Measurements from ENCODE around the gene SLIT1.

Gene SLIT1

DNA sequence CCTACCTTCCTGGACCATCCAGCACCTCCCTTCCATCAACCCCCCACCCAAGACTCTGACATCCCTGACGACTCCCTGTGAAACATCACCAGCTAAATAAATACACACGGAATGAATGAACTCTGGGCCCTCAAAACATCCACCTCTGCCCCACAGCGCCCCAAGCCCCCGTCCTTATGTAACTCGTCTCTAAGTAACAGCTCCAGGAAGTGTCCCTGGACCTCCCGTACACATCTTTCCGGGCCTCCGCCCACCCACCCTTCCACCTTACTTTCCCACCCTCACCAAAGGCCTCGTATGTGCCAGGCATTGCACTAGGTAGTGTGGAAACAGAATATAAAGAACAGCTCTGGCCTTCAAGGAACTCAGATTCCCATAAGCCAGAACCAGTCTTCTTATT, 27.7 kb upstream of the SLIT1 start:
- no peak for DNase-seq (ENCODE audit: low spot score in 2 of 2)
- no peaks in the 10 kb centered on the region for H3K27me3 Mint-ChIP-seq
- H3K4me3 Mint-ChIP-seq, result no peak overlapping the region
- ATAC-seq (ENCODE audit: low read depth), result no peak
- H3K9me3 Mint-ChIP-seq, result no peaks in the 10 kb centered on the region
- H3K4me1 Mint-ChIP-seq, result peaks cover 3% of the 10 kb centered on the region
- H3K27ac Mint-ChIP-seq, result no peak overlapping the region
- H3K36me3 Mint-ChIP-seq, result no peaks in the 10 kb centered on the region

DNA sequence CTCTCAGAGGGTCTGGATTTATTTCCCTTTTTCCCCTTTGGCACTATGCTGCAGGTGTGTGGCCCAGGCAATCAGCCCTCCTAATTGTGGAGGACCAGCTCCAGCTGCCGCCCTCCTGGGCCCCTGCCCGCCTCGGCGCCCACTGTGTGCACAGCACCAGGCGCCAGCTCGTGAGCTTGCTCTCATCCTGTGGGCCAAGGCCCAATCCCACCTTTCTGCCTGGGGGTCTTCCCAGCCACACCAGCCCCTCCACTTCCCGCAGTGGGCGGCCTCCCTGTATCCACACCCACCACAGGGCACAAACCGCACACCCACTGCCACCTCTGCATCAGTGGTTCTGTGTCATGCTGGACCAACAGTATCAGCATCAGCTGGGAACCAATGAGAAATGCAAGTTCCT, 25.5 kb upstream of the SLIT1 start:
- Mint-ChIP-seq H3K4me1 (no peaks in the 10 kb centered on the region), H3K36me3 (no peaks in the 10 kb centered on the region)
- no peak for DNase-seq (ENCODE audit: low spot score in 2 of 2)

DNA sequence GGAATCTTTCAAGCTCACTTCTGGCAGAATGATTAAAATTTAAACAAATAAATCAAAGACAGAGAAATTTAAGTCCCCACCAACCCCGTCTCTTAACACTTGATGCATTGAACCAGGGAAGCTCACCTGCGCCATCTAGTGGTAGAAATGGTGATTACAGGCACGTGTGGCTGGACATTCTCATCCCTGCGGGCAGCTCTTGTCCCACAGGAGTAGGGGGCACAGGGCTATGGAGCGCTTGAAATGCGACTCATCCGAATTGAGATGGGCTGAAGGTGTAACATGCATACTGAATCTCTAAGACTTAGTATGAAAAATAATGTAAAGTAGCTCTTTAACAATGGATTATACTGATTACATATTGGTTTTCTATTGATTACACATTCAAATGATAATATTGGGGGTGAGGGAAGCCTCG, 24.8 kb upstream of the SLIT1 start:
- Mint-ChIP-seq H3K4me1 (no peaks in the 10 kb centered on the region), H3K4me3 (no peak overlapping the region), H3K27ac (no peak overlapping the region), H3K9me3 (no peaks in the 10 kb centered on the region), H3K27me3 (peaks cover 1% of the 10 kb centered on the region), H3K36me3 (peaks cover 1% of the 10 kb centered on the region)
- ATAC-seq (ENCODE audit: low read depth) (peak; percentile 53), DNase-seq (ENCODE audit: low spot score in 2 of 2) (peak; percentile 74 to 82)

More for the DNA sequence above, 25.5 kb upstream of the SLIT1 start:
- H3K4me3 Mint-ChIP-seq, result no peak overlapping the region
- no peaks in the 10 kb centered on the region for H3K9me3 Mint-ChIP-seq
- no peaks in the 10 kb centered on the region for H3K27me3 Mint-ChIP-seq
- H3K27ac Mint-ChIP-seq, result no peak overlapping the region
- ATAC-seq (ENCODE audit: low read depth), result no peak

DNA sequence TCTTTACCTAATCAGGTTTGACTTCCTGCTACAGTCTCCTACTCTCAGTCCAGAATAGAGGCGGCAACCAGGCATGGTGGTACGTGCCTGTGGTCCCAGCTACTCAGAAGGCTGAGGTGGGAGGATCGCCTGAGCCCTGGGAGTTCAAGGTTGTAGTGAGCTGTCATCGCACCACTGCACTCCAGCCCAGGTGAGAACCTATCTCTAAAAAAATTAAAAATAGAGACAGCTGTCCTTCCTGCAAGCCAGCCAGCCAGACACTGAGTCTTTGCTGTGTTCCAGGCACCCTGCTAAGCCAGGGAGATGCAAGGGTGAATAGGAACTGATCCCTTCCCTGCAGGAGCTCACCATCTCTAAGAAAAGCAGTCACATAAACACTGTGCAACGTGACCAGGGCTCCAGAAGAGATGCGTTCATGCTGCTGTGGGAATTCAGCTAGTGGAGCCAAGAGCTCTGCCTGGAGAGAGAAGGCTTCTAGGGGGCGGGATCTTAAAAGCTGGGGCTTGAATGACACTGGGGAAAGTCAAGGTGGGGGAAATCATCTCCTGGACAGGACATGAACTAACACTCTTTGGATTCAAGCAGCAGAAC, 22.1 kb upstream of the SLIT1 start:
- no peaks in the 10 kb centered on the region for H3K4me1 Mint-ChIP-seq
- ATAC-seq (ENCODE audit: low read depth) (no peak), DNase-seq (ENCODE audit: low spot score in 2 of 2) (no peak)
- H3K9me3 Mint-ChIP-seq, result no peaks in the 10 kb centered on the region
- H3K36me3 Mint-ChIP-seq, result peaks cover 1% of the 10 kb centered on the region
- no peak overlapping the region for H3K27ac Mint-ChIP-seq
- peaks cover 2% of the 10 kb centered on the region for H3K27me3 Mint-ChIP-seq
- H3K4me3 Mint-ChIP-seq, result no peak overlapping the region

DNA sequence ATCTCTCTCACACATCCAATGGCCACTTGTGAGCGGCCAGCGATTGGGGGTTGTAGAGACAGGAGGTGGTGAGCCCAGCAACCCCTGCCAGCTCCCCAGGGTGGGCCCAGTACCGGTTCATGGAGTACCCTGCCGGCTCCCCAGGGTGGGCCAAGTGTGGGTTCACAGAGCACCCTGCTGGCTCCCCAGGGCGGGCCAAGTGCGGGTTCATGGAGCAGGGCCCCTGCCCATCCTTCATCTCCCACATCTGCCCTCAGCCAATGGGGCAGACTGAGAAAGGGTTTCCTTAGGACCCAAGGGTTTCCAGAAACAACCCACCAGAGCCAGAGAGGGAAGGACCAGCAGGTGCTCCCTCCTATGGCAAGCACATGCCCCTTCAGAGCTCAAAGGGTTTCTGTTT, 21.4 kb upstream of the SLIT1 start:
- DNase-seq (ENCODE audit: low spot score in 2 of 2), result no peak
- H3K4me3 Mint-ChIP-seq, result no peak overlapping the region
- peaks cover 1% of the 10 kb centered on the region for H3K36me3 Mint-ChIP-seq
- no peak overlapping the region for H3K27ac Mint-ChIP-seq
- H3K27me3 Mint-ChIP-seq, result peaks cover 2% of the 10 kb centered on the region
- ATAC-seq (ENCODE audit: low read depth), result no peak
- H3K4me1 Mint-ChIP-seq, result peaks cover 3% of the 10 kb centered on the region
- no peaks in the 10 kb centered on the region for H3K9me3 Mint-ChIP-seq

DNA sequence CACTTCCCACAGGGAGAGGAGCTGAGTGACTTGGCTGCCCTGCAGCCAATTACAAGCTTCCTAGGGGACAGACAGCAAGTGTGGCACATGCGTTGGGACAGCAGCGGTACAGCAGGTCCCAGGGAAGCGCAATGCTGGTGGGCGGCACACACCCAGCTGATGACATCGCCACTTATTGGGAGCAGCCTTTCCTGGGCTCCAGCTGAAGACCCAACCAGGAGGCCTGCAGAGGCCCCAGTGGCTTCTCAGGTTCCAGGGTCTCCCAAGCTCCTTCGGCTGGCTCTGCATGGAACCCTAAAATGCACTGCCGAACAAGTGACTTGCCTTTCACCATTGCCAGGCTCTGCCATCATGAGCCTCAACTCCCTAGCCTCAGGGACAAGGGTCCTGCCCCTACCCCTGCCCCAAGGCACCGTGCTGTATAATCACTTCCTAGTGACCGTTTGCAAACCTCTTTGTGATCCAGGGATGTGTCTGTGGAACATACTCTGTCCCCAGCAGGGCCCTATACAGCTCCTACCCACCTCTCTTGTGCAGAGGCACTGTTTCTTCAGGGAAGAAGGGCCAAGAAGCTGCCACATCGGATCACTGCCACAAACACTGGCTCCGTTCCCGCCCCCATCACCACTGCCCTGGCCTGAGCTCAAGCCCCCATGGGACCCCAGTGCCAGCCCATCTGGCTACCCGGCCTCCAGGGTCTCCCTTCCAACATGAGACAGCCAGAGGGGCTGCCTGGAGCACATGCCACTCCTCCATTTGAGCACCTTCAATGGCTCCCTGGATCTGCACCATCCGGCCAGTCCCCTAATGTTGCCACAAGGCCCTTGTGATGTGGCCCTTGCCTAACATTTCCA, 19.3 kb upstream of the SLIT1 start:
- ATAC-seq (ENCODE audit: low read depth), result no peak

DNA sequence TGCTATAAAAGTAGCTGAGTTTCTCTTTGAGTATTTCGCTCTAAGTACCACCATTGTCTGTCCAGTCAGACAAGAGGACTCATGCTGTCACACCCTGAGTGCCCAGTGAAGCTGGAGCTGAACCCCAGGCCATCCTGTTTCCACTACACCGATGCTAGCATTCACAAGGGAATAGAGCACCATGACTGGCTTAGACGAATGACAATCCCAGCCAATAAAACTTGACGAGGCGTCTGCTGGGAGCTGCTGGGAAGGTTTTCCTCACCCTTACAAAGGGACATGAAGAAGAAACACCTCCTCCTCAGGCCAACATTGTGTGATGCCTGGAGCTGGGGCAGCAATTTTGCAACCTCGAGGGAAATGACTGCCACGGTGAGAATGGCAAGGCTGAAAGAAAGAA, 17.5 kb upstream of the SLIT1 start:
- no peak for DNase-seq (ENCODE audit: low spot score in 2 of 2)
- Mint-ChIP-seq H3K27me3 (peaks cover 2% of the 10 kb centered on the region), H3K27ac (no peak overlapping the region), H3K9me3 (no peaks in the 10 kb centered on the region), H3K36me3 (peaks cover 1% of the 10 kb centered on the region), H3K4me3 (no peak overlapping the region), H3K4me1 (peaks cover 19% of the 10 kb centered on the region)
- ATAC-seq (ENCODE audit: low read depth), result no peak

More for the DNA sequence above, 19.3 kb upstream of the SLIT1 start:
- no peak for DNase-seq (ENCODE audit: low spot score in 2 of 2)
- Mint-ChIP-seq H3K9me3 (no peaks in the 10 kb centered on the region), H3K4me1 (peaks cover 9% of the 10 kb centered on the region), H3K27me3 (peaks cover 2% of the 10 kb centered on the region), H3K36me3 (peaks cover 1% of the 10 kb centered on the region), H3K27ac (no peak overlapping the region), H3K4me3 (no peak overlapping the region)

DNA sequence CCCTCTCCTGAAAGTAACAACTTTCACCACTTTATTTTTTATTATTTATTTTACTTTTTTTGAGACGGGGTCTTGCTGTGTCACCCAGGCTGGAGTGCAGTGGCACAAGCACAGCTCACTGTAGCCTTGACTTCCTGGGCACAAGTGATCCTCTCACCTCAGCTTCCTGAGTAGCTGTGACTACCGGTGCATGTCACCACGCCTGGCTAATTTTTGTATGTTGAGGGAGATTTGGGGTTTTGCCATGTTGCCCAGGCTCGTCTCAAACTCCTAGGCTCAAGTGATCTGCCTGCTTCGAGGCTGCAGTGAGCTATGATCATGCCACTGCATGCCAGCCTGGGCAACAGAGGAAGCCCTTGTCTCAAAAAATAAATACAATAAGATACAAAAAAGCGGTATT, 14.9 kb upstream of the SLIT1 start:
- Mint-ChIP-seq H3K27me3 (peaks cover 5% of the 10 kb centered on the region), H3K9me3 (no peaks in the 10 kb centered on the region), H3K4me3 (peak overlapping the region; percentile 34), H3K27ac (no peak overlapping the region), H3K4me1 (peaks cover 22% of the 10 kb centered on the region), H3K36me3 (peaks cover under 1% of the 10 kb centered on the region)
- DNase-seq (ENCODE audit: low spot score in 2 of 2) (peak in 1 of 2 donors; percentile 42), ATAC-seq (ENCODE audit: low read depth) (peak; percentile 72)

DNA sequence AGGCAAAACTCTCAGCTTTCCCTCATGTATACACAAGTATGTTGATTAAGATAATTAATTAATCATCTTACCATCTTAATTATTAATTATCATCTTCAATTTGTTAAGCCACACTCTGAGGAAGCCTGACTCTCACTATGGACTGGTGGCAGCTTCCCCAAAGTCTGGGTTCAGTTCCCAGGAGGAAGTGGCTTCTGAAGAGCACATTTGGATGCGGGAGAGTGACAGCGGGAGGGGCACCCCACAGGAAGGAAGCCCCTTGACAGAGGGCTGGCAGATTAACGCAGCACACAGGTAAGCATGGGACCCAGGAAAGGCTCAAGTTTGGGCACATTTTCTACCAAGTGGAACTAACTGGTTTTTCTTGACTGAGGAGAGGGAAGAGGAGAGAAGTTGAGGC, 13.4 kb upstream of the SLIT1 start:
- Mint-ChIP-seq H3K4me1 (peaks cover 23% of the 10 kb centered on the region), H3K27ac (no peak overlapping the region), H3K4me3 (peak overlapping the region; percentile 48), H3K36me3 (no peaks in the 10 kb centered on the region), H3K9me3 (no peaks in the 10 kb centered on the region), H3K27me3 (peaks cover 6% of the 10 kb centered on the region)
- DNase-seq (ENCODE audit: low spot score in 2 of 2), result no peak
- no peak for ATAC-seq (ENCODE audit: low read depth)

DNA sequence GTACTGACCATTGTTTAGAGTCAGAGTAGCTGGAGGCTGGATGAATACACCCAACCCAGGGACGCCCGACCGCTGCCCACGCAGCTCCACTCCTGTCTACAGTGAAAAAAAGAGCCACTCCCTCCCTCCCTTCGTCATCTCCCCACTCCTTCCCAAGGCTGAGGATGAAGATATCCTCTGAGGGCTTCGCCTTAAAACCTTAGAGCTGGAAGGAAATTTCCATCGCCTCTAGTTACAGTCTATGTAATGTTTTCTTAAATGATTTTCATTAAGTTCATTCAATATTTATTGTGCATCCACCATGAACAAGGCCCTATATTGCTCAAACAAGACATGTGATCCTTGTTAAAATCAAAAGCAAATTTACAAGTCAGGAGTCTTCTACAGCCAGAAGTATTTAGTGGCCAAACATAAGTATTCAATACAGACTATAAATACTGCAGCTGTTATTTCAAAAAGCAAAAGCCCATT, 11.3 kb upstream of the SLIT1 start:
- Mint-ChIP-seq H3K4me1 (peaks cover 20% of the 10 kb centered on the region), H3K9me3 (no peaks in the 10 kb centered on the region), H3K36me3 (no peaks in the 10 kb centered on the region), H3K27me3 (peaks cover 15% of the 10 kb centered on the region), H3K27ac (no peak overlapping the region), H3K4me3 (no peak overlapping the region)
- no peak for ATAC-seq (ENCODE audit: low read depth)
- no peak for DNase-seq (ENCODE audit: low spot score in 2 of 2)

DNA sequence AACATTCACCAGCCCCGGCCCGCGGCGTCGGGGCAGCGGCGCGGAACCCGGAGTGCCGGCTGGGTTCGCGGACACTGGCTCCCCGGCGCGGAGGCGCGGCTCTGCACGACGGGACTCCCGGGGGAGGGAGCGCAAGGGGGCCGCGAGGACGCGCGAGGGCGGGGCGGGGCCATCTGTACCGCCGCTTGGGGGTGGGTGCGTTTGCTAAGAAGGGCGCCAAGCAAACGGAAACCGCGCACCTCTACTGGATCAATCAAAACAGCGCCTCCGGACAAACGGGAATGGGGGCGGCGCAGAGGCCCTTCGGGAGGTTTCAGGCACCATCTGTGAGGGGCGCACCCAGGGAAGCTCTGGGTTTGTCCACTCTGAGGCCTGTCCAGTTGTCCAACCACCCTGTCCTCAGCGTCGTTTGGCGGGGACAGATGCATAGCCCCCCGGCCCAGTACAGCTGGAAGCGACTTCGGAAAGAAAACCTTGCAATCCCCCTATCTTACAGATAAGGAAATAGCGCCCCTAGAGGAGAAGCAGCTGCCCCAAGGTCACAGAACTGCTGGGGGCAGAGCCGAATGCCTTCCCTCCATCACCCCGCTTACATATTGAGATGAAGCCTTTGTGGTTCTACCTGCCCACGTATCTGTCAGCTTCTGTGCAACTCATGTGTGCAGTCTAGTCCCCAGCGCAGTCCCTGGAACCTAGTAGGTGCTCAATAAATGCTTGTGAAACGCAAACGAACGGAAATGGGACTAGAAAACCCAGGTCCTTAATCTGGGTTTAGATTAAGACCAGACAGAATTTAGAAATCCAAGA, 10.7 kb upstream of the SLIT1 start:
- no peak overlapping the region for H3K27ac Mint-ChIP-seq
- peak overlapping the region; percentile 86 for H3K4me3 Mint-ChIP-seq
- DNase-seq (ENCODE audit: low spot score in 2 of 2) (peak; percentile 66 to 75), ATAC-seq (ENCODE audit: low read depth) (peak; percentile 76)
- no peaks in the 10 kb centered on the region for H3K9me3 Mint-ChIP-seq
- H3K36me3 Mint-ChIP-seq, result no peaks in the 10 kb centered on the region
- H3K4me1 Mint-ChIP-seq, result peaks cover 20% of the 10 kb centered on the region
- peaks cover 15% of the 10 kb centered on the region for H3K27me3 Mint-ChIP-seq

DNA sequence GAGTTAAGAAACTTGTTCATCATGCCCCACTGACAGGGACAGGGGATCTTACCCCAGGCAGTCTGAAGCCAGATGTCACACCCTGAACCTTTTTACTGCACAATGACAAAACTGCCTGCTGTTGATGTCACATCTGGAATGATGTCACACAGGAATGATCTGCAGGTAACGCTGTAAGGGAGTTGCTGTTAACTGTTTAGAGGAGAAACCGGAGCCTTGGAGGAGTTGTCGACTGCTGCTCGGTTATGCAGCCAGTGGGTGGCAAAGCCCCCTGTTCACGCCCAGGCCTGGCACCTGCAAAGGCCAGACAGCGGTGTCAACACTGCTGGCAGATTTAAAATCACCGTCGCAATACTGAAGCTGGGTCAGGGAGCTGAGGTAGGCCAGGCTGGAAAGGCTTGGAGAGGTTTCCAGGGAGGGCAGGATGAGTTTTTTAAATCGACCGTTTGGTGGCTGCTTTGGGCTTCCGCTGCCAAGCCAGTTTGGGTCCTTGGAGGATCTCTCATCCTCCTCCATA, 10.0 kb upstream of the SLIT1 start:
- H3K36me3 Mint-ChIP-seq, result no peaks in the 10 kb centered on the region
- peak overlapping the region; percentile 86 for H3K4me3 Mint-ChIP-seq
- peaks cover 15% of the 10 kb centered on the region for H3K27me3 Mint-ChIP-seq
- DNase-seq (ENCODE audit: low spot score in 2 of 2) (no peak), ATAC-seq (ENCODE audit: low read depth) (no peak)
- no peaks in the 10 kb centered on the region for H3K9me3 Mint-ChIP-seq
- peaks cover 16% of the 10 kb centered on the region for H3K4me1 Mint-ChIP-seq
- no peak overlapping the region for H3K27ac Mint-ChIP-seq

DNA sequence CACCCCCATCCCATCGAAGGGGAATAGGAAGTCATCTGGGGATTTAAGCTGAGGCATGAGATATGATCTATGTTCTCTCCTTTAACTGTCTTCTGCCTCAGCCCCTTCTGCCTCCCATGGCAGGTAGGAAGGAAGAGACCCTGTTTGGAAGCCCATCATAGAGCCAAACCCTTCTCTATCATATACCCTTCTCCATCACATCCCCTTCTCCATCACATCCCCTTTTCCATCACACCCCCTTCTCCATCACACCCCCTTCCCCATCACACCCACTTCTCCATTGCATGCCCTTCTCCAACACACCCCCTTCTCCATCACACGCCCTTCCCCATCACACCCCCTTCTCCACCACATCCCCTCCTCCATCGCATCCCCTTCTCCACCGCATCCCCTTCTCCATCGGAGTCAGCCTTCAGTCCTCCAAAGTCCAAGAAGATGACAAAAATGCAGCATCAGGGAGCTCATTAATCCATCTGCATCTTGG, 7.2 kb upstream of the SLIT1 start:
- DNase-seq (ENCODE audit: low spot score in 2 of 2), result no peak
- H3K27me3 Mint-ChIP-seq, result peaks cover 21% of the 10 kb centered on the region
- no peaks in the 10 kb centered on the region for H3K36me3 Mint-ChIP-seq
- no peak for ATAC-seq (ENCODE audit: low read depth)
- H3K9me3 Mint-ChIP-seq, result no peaks in the 10 kb centered on the region
- no peak overlapping the region for H3K4me3 Mint-ChIP-seq
- no peak overlapping the region for H3K27ac Mint-ChIP-seq
- H3K4me1 Mint-ChIP-seq, result peaks cover 4% of the 10 kb centered on the region

DNA sequence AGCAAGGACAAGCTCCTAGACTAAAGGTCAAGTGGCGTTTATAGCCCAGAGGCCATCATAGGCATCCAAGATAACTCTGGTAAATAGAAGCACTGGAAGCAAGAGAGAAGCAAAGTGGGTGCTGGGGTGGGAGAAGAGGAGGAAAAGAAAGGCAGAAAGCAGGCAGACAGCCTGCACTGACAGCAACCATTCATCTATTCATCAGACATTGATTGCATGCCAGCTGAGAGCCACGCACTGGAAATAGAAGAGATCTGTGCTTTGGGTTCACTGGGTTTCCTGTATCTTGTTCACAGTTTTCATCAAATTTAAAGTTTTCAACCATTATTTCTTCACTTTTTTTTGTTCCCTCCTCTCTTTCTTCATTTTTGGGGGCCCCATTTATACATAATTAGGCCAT, 4.7 kb upstream of the SLIT1 start:
- no peak overlapping the region for H3K4me3 Mint-ChIP-seq
- DNase-seq (ENCODE audit: low spot score in 2 of 2), result no peak
- H3K27me3 Mint-ChIP-seq, result peaks cover 26% of the 10 kb centered on the region
- no peaks in the 10 kb centered on the region for H3K9me3 Mint-ChIP-seq
- peaks cover 3% of the 10 kb centered on the region for H3K4me1 Mint-ChIP-seq
- ATAC-seq (ENCODE audit: low read depth), result no peak
- H3K27ac Mint-ChIP-seq, result no peak overlapping the region
- H3K36me3 Mint-ChIP-seq, result no peaks in the 10 kb centered on the region
